Pancreas (tissue), 10 donors: ENCODE results near the gene CRHR1. TPM values are rescaled to one million over a fixed set of nuclear protein-coding genes. Genes with fewer than 3 reads are reported as not detected.

ENCODE experiments used
- ATAC-seq, 4 donors: fragments of 200-7000 bp; cut with Tn5 transposase; one replicate each; pipeline versions ENCODE4 v1.8.0 to v1.9.1; 2020; ENCODE audit warnings: mild to moderate bottlenecking in 4 of 4, moderate library complexity in 4 of 4
- DNase-seq, 6 donors: peaks; one replicate each; pipeline ENCODE4 v3.0.0-alpha.2; 2020
- FAIRE-seq: peaks from 2 replicates; lab custom pipeline; 2012; peaks lifted over from hg19 to GRCh38; lab: Jason Lieb, UNC
- H3K27ac ChIP-seq, 4 donors: fragments of 200-600 bp; sonication (generic); 1 replicate in 3 of 4; 2 replicates in 1 of 4; pipeline versions ENCODE4 v1.5.0 to v1.8.0; 2020
- H3K27me3 ChIP-seq, 4 donors: fragments of 200-600 bp; one replicate each; pipeline ENCODE4 v1.8.0; 2021
- H3K36me3 ChIP-seq, 3 donors: fragments of 200-600 bp; sonication (generic) in 1 of 3; one replicate each; pipeline versions ENCODE4 v1.5.0 to v1.8.0; 2020 to 2021
- H3K4me1 ChIP-seq, 3 donors: fragments of 200-600 bp; one replicate each; pipeline ENCODE4 v1.8.0; 2021
- H3K4me3 ChIP-seq, 4 donors: fragments of 200-600 bp; sonication (generic) in 2 of 4; one replicate each; pipeline versions ENCODE4 v1.5.0 to v1.8.0; 2020 to 2021
- H3K9me3 ChIP-seq, 4 donors: fragments of 200-600 bp; one replicate each; pipeline ENCODE4 v1.8.0; 2021
- CTCF ChIP-seq, 4 donors: fragments of 200-600 bp; sonication (generic) in 3 of 4; IDR thresholded peaks; one replicate each; pipeline versions ENCODE4 v1.5.0 to v1.8.0; 2021; ENCODE audit warnings: antibody characterized with exemption in 4 of 4
- WGBS, 2 donors: extraction: QIAGEN DNeasy Blood & Tissue Kit; methylation state at CpG; one replicate each; pipeline ENCODE4 v1.1.7; 2013; 5-methylcytosine and 5-hydroxymethylcytosine counted together
- intact Hi-C, 3 donors: fragments of 100-400 bp; cut with DNase I; formaldehyde crosslinking; loops; one replicate each; pipeline versions ENCODE4 v1.11.1 to v1.14.2; 2022
- polyA plus RNA-seq, 2 donors: library from polyadenylated mRNA; stranded (reverse); fragments of 200-250 nt; gene quantifications; one replicate each; pipeline ENCODE4 v1.2.3, GENCODE V29; 2013
- total RNA-seq, 6 donors: library from RNA; stranded (reverse); fragmentation: NEBNext Ultra II Directional in 4 of 6; extraction: Animal tissue kit (Norgen Biotek cat#: 25700) in 4 of 6; gene quantifications; one replicate each; pipeline versions ENCODE4 v1.2.1 to v1.2.4, GENCODE V29; 2021 to 2023
- donor health status: healthy with polysubstance abuse.
- donor health status: DM: no; HTN: no; CAD: no; lungs with moderate emphysema.
- donor health status: DM: no; HTN: no; CAD: no.
- donor health status: control.
- donor health status: control.
- donor health status: Bipolar disorder and iron deficiency.
- donor health status: DM: yes; HTN: yes; CAD: no.
- donor health status: DM: no; HTN: no; CAD: no.
- donor health status: DM: no; HTN: no; CAD: no.
- donor health status: DM: yes; HTN: yes; CAD: no.

Gene CRHR1
- total and polyA plus RNA-seq, 8 donors: 0.13 to 0.31 TPM; not detected in 6

- Histone ChIP-seq H3K36me3 (no peaks in the 10 kb centered on the region), H3K27me3 (no peaks in the 10 kb centered on the region), H3K27ac (no peak overlapping the region), H3K9me3 (no peaks in the 10 kb centered on the region), H3K4me3 (no peak overlapping the region), H3K4me1 (no peaks in the 10 kb centered on the region)
- FAIRE-seq (no peak), DNase-seq (no peak), ATAC-seq (no peak)
- intact Hi-C loops: no loop called here
- TF ChIP-seq CTCF (IDR thresholded peaks at IDR 0.05): no peak
- WGBS, 2 donors: 32 to 44% methylated on average over 4 of the region's 4 CpGs
Measured at GRCh38 chr17:45870342-45870974, 86.3 kb downstream of the CRHR1 start.

- no peak for DNase-seq
- no peak for TF ChIP-seq CTCF (IDR thresholded peaks at IDR 0.05)
- WGBS, 2 donors: 65 to 72% methylated on average over 5 of the region's 5 CpGs
- Histone ChIP-seq H3K27me3 (no peaks in the 10 kb centered on the region), H3K36me3 (no peaks in the 10 kb centered on the region), H3K4me3 (no peak overlapping the region), H3K27ac (no peak overlapping the region), H3K9me3 (no peaks in the 10 kb centered on the region), H3K4me1 (no peaks in the 10 kb centered on the region)
- intact Hi-C loops: no loop called here
- no peak for ATAC-seq
- no peak for FAIRE-seq
Measured at GRCh38 chr17:45871718-45872117, 87.6 kb downstream of the CRHR1 start.

- FAIRE-seq (no peak), ATAC-seq (no peak), DNase-seq (no peak)
- TF ChIP-seq CTCF (IDR thresholded peaks at IDR 0.05): no peak
- Histone ChIP-seq H3K36me3 (no peaks in the 10 kb centered on the region), H3K27me3 (no peaks in the 10 kb centered on the region), H3K9me3 (no peaks in the 10 kb centered on the region), H3K27ac (no peak overlapping the region), H3K4me1 (no peaks in the 10 kb centered on the region), H3K4me3 (no peak overlapping the region)
- 33 to 47% methylated on average over 6 of the region's 6 CpGs for WGBS, 2 donors
- intact Hi-C loops: no loop called here
Measured at GRCh38 chr17:45873728-45874127, 89.6 kb downstream of the CRHR1 start.

- ATAC-seq (no peak), DNase-seq (no peak), FAIRE-seq (no peak)
- intact Hi-C loops: no loop called here
- H3K27me3 ChIP-seq: no peaks in the 10 kb centered on the region
- no peak for TF ChIP-seq CTCF (IDR thresholded peaks at IDR 0.05)
- H3K4me3 ChIP-seq: no peak overlapping the region
- H3K4me1 ChIP-seq: no peaks in the 10 kb centered on the region
- whole genome bisulfite sequencing, 2 donors: 42 to 54% methylated on average over 3 of the region's 3 CpGs
- H3K9me3 ChIP-seq: no peaks in the 10 kb centered on the region
- no peaks in the 10 kb centered on the region for H3K36me3 ChIP-seq
- H3K27ac ChIP-seq: no peak overlapping the region
Measured at GRCh38 chr17:45874151-45874550, 90.0 kb downstream of the CRHR1 start.

GRCh38 chr17:45876539-45876938 is 92.4 kb downstream of the CRHR1 start:
- ATAC-seq (no peak), DNase-seq (no peak)
- intact Hi-C loops: no loop called here

More at GRCh38 chr17:45876539-45876938, 92.4 kb downstream of the CRHR1 start:
- TF ChIP-seq CTCF (IDR thresholded peaks at IDR 0.05): no peak
- Histone ChIP-seq H3K4me3 (no peak overlapping the region), H3K27me3 (no peaks in the 10 kb centered on the region), H3K27ac (no peak overlapping the region), H3K9me3 (no peaks in the 10 kb centered on the region), H3K36me3 (no peaks in the 10 kb centered on the region), H3K4me1 (no peaks in the 10 kb centered on the region)
- WGBS, 2 donors: 62 to 65% methylated on average over 3 of the region's 3 CpGs
- no peak for FAIRE-seq
